IMR-90 (cell line): ENCODE data around the gene CADM1.

Experiments used
- BHLHE40 ChIP-seq: fragments of 150-350 bp; IDR thresholded peaks from 2 replicates; pipeline ENCODE4 v1.6.1; 2016; ENCODE audit warnings: mild to moderate bottlenecking, low read depth, low read length
- CEBPB ChIP-seq: IDR thresholded peaks from 2 replicates; pipeline ENCODE4 v1.6.1; 2012; ENCODE audit warnings: low read depth, low read length, improper control_type of control experiment
- CHD1 ChIP-seq: IDR thresholded peaks from 2 replicates; pipeline ENCODE4 v1.6.1; 2012; ENCODE audit warnings: low read depth, low read length, improper control_type of control experiment
- FOS ChIP-seq: fragments of 150-350 bp; IDR thresholded peaks from 2 replicates; pipeline ENCODE4 v1.6.1; 2016; ENCODE audit warnings: low read depth, low read length
- MAFK ChIP-seq: IDR thresholded peaks from 2 replicates; pipeline ENCODE4 v1.6.1; 2012; ENCODE audit warnings: low read depth, low read length, improper control_type of control experiment
- POLR2A ChIP-seq: IDR thresholded peaks from 2 replicates; pipeline ENCODE4 v1.6.1; 2012; ENCODE audit warnings: mild to moderate bottlenecking, low read depth, low read length
- RAD21 ChIP-seq: IDR thresholded peaks from 2 replicates; pipeline ENCODE4 v1.6.1; 2012; ENCODE audit warnings: low read length, improper control_type of control experiment
- SMC3 ChIP-seq: fragments of 150-350 bp; IDR thresholded peaks from 2 replicates; pipeline ENCODE4 v1.6.1; 2016; ENCODE audit warnings: low read depth, mild to moderate bottlenecking, antibody characterized with exemption, low read length, moderate library complexity
- TF ChIP-seq, protein P1 (sequence below): conservative IDR thresholded peaks from 2 replicates; pipeline ENCODE4 v1.5.1; 2012; ENCODE audit warnings: mild to moderate bottlenecking, low read depth, low read length, improper control_type of control experiment
- TF ChIP-seq, protein P2 (sequence below): fragments of 150-350 bp; IDR thresholded peaks from 2 replicates; pipeline ENCODE4 v1.6.1; 2017; ENCODE audit warnings: mild to moderate bottlenecking, antibody characterized with exemption, low read length, low read depth

DNA sequence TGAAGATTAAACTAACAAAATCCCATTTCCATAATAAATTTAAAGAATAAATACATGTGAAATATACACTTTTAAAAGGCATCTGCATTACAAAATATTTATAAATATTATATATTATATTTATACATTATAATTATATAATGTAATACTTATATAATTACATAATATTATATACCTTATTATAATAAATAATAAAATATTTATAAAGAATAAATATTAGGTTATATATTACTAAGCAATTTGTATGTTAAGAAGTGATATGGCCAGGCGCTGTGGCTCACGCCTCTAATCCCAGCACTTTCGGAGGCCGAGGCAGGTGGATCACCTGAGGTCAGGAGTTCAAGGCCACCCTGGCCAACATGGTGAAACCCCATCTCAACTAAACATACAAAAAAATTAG is 97.8 kb downstream of the CADM1 start:
- TF ChIP-seq, protein P1, sequence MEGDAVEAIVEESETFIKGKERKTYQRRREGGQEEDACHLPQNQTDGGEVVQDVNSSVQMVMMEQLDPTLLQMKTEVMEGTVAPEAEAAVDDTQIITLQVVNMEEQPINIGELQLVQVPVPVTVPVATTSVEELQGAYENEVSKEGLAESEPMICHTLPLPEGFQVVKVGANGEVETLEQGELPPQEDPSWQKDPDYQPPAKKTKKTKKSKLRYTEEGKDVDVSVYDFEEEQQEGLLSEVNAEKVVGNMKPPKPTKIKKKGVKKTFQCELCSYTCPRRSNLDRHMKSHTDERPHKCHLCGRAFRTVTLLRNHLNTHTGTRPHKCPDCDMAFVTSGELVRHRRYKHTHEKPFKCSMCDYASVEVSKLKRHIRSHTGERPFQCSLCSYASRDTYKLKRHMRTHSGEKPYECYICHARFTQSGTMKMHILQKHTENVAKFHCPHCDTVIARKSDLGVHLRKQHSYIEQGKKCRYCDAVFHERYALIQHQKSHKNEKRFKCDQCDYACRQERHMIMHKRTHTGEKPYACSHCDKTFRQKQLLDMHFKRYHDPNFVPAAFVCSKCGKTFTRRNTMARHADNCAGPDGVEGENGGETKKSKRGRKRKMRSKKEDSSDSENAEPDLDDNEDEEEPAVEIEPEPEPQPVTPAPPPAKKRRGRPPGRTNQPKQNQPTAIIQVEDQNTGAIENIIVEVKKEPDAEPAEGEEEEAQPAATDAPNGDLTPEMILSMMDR = no peak
- TF ChIP-seq CEBPB (no peak), POLR2A (no peak), FOS (no peak), SMC3 (no peak), MAFK (no peak), RAD21 (no peak), CHD1 (no peak), BHLHE40 (no peak)
- TF ChIP-seq, protein P2, sequence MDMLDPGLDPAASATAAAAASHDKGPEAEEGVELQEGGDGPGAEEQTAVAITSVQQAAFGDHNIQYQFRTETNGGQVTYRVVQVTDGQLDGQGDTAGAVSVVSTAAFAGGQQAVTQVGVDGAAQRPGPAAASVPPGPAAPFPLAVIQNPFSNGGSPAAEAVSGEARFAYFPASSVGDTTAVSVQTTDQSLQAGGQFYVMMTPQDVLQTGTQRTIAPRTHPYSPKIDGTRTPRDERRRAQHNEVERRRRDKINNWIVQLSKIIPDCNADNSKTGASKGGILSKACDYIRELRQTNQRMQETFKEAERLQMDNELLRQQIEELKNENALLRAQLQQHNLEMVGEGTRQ = no peak
